ENCODE measurements around the gene ARHGEF38.

The ARHGEF38 gene

DNA sequence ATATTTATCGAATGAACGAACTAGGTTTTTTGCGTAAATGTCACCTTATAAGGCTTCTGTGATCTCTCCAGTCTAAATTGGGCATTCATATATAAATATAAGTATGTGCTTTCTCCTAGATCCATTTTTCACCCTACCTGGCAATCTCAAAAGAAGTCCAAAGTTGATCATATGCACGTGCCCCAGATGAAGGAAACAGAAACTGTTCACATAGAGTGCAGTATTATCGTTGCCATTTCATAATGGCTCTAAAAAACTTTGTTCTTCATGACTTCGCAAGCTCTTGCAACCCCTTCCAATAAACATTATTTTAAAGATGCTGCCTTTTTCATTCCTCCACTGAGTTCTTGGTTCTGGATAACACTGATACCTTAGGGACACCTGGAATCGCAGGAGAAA, 155.4 kb downstream of the ARHGEF38 start:
- peak overlapping the region; percentile 88 for H3K9ac ChIP-seq (ENCODE audit: low read length)
- H3K4me3 ChIP-seq (ENCODE audit: low read depth, low read length, poor library complexity, severe bottlenecking): peak overlapping the region; percentile 93
- H3K27ac ChIP-seq (ENCODE audit: low read depth, low read length, poor library complexity, severe bottlenecking): no peak overlapping the region
- H3K79me2 ChIP-seq (ENCODE audit: insufficient read depth, low read length): peaks cover 71% of the 10 kb centered on the region
- H3K36me3 ChIP-seq (ENCODE audit: insufficient read depth, low read length): peaks cover 13% of the 10 kb centered on the region
- no peaks in the 10 kb centered on the region for H3K9me2 ChIP-seq (ENCODE audit: low read depth, low read length)
- peaks cover 46% of the 10 kb centered on the region for H3K4me1 ChIP-seq (ENCODE audit: insufficient read depth, low read length, severe bottlenecking)
- H3K4me2 ChIP-seq (ENCODE audit: low read length): peak overlapping the region; percentile 87
- H3K27me3 ChIP-seq (ENCODE audit: insufficient read depth, low read length): no peaks in the 10 kb centered on the region
- TF ChIP-seq EZH2 (IDR thresholded peaks at IDR 0.05; ENCODE audit: borderline replicate concordance, low read length): no peak
- TF ChIP-seq, protein P1, sequence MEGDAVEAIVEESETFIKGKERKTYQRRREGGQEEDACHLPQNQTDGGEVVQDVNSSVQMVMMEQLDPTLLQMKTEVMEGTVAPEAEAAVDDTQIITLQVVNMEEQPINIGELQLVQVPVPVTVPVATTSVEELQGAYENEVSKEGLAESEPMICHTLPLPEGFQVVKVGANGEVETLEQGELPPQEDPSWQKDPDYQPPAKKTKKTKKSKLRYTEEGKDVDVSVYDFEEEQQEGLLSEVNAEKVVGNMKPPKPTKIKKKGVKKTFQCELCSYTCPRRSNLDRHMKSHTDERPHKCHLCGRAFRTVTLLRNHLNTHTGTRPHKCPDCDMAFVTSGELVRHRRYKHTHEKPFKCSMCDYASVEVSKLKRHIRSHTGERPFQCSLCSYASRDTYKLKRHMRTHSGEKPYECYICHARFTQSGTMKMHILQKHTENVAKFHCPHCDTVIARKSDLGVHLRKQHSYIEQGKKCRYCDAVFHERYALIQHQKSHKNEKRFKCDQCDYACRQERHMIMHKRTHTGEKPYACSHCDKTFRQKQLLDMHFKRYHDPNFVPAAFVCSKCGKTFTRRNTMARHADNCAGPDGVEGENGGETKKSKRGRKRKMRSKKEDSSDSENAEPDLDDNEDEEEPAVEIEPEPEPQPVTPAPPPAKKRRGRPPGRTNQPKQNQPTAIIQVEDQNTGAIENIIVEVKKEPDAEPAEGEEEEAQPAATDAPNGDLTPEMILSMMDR (IDR thresholded peaks at IDR 0.05; ENCODE audit: low read length): no peak
- H3K9me3 ChIP-seq (ENCODE audit: low read length): no peaks in the 10 kb centered on the region
- peak overlapping the region; percentile 22 for H2AFZ ChIP-seq (ENCODE audit: low read length)
- no peaks in the 10 kb centered on the region for H4K20me1 ChIP-seq (ENCODE audit: insufficient read depth, low read length)
- H3F3A ChIP-seq (ENCODE audit: insufficient read depth, low read length): peaks cover 3% of the 10 kb centered on the region; the same call in 1 of the 2 replicates

DNA sequence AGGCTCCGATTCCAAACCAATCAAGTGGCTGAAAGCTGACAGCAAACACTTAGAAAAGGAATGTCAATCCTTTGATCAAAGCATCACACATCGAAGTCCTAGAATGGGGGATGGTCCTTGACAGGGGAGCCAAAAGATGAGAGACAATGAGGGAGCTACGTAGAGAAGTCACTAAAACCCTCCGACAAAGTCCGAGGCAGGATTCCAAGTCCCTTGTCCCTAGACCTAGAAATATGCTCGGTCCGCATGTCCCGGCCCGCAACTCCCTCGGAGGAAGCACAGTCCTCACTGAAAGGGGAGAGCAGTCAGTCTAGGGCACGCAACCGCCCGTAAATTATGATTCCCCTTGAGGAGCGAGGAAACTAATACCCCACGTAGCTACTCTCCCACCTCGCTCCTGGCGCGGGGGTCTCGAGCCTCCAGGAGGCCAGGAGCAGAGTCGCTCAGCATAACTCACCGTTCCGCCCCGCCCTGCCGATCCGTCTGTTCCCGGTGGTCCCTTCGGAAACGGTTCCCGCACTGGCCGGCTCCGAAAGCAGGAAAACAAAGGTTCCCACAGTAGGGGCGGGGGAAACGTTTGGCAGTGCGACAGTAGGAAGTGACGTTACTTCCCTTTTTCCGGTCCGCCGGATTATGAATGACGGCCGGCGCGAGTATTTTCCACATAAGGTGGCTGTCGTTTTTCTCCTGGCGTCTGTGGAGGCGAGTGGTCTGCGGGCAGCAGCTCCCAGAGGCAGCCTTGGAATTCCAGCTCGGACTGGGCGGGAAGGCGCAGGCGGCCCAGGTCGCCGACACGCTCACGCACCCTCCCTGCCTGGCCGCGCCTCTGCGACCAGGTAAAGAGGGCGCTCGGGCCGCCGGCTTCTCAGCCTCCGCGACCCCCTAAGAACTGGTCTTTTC, 156.0 kb downstream of the ARHGEF38 start, which contains the start of the genes GSTCD and INTS12:
Gene GSTCD, plus strand, starts transcription at position 604 of the 900 bp plus-strand sequence. CDS start 8,830 bp downstream, outside the sequence.
Gene INTS12, minus strand, starts transcription at position 509 of the 900 bp plus-strand sequence. CDS start 8,684 bp downstream, outside the sequence.
- H3F3A ChIP-seq (ENCODE audit: insufficient read depth, low read length): peaks cover 3% of the 10 kb centered on the region; the same call in 1 of the 2 replicates

DNA sequence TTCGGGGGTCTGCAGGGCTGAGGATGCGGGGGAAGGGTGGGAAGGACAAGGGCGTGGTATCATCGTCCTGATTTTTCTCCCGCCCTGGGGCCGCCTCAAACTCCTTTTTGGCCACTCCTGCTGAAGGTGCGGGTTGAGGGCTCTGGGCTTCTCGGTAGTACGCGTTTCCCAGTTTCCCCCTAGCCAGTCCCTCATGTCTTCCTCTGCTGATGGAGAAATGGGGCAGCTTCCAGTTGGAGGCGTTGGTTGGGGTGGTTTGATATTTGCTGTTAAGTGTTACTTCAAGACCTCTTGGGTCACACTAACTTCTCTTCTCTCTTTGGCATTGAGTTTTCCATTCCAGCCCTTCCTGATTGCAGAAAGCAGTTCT, 156.6 kb downstream of the ARHGEF38 start:
- Histone ChIP-seq H3K27ac (ENCODE audit: low read depth, low read length, poor library complexity, severe bottlenecking) (peak overlapping the region; percentile 14), H3K9ac (ENCODE audit: low read length) (peak overlapping the region; percentile 88)

More for the DNA sequence above, 156.0 kb downstream of the ARHGEF38 start, which contains the start of the genes GSTCD and INTS12:
- Histone ChIP-seq H3K27me3 (ENCODE audit: insufficient read depth, low read length) (no peaks in the 10 kb centered on the region), H2AFZ (ENCODE audit: low read length) (peak within 1 kb of the TSS; percentile 22), H3K27ac (ENCODE audit: low read depth, low read length, poor library complexity, severe bottlenecking) (peak within 1 kb of the TSS; percentile 14), H4K20me1 (ENCODE audit: insufficient read depth, low read length) (no peaks in the 10 kb centered on the region), H3K4me2 (ENCODE audit: low read length) (peak within 1 kb of the TSS; percentile 87), H3K9me3 (ENCODE audit: low read length) (no peaks in the 10 kb centered on the region), H3K79me2 (ENCODE audit: insufficient read depth, low read length) (peaks cover 73% of the 10 kb centered on the region), H3K36me3 (ENCODE audit: insufficient read depth, low read length) (peaks cover 13% of the 10 kb centered on the region), H3K9ac (ENCODE audit: low read length) (peak within 1 kb of the TSS; percentile 88), H3K4me3 (ENCODE audit: low read depth, low read length, poor library complexity, severe bottlenecking) (peak within 1 kb of the TSS; percentile 93), H3K4me1 (ENCODE audit: insufficient read depth, low read length, severe bottlenecking) (peaks cover 51% of the 10 kb centered on the region), H3K9me2 (ENCODE audit: low read depth, low read length) (no peaks in the 10 kb centered on the region)
- TF ChIP-seq EZH2 (IDR thresholded peaks at IDR 0.05; ENCODE audit: borderline replicate concordance, low read length): no peak
- TF ChIP-seq, protein P1 (IDR thresholded peaks at IDR 0.05; ENCODE audit: low read length): no peak

More for the DNA sequence above, 156.6 kb downstream of the ARHGEF38 start:
- Histone ChIP-seq H3F3A (ENCODE audit: insufficient read depth, low read length) (peaks cover 3% of the 10 kb centered on the region; the same call in 1 of the 2 replicates), H3K4me2 (ENCODE audit: low read length) (peak overlapping the region; percentile 84), H2AFZ (ENCODE audit: low read length) (no peak overlapping the region), H3K36me3 (ENCODE audit: insufficient read depth, low read length) (peaks cover 10% of the 10 kb centered on the region), H3K79me2 (ENCODE audit: insufficient read depth, low read length) (peaks cover 79% of the 10 kb centered on the region), H3K4me3 (ENCODE audit: low read depth, low read length, poor library complexity, severe bottlenecking) (peak overlapping the region; percentile 93), H3K9me2 (ENCODE audit: low read depth, low read length) (no peaks in the 10 kb centered on the region), H3K27me3 (ENCODE audit: insufficient read depth, low read length) (no peaks in the 10 kb centered on the region), H3K9me3 (ENCODE audit: low read length) (no peaks in the 10 kb centered on the region), H3K4me1 (ENCODE audit: insufficient read depth, low read length, severe bottlenecking) (peaks cover 55% of the 10 kb centered on the region), H4K20me1 (ENCODE audit: insufficient read depth, low read length) (no peaks in the 10 kb centered on the region)
- TF ChIP-seq, protein P1 (IDR thresholded peaks at IDR 0.05; ENCODE audit: low read length): no peak

Data from OCI-LY1 (cell line).